ENCODE measurements around the gene CDK2AP2. TPM values are rescaled to one million over a fixed set of nuclear protein-coding genes. Genes with fewer than 3 reads are reported as not detected.
"Not testable (repeated sequence)": the region's sequence is repeated elsewhere in the genome, so short reads cannot be mapped to it uniquely, and the experiment has no call there.

Gene CDK2AP2
- total and polyA plus RNA-seq, 2 donors, result 5.9 to 75.8 TPM

- WGBS, result 88% methylated on average over 59 of the region's 59 CpGs
- Histone ChIP-seq H3K36me3 (ENCODE audit: insufficient read depth) (peaks cover 5% of the 10 kb centered on the region), H3K4me3 (ENCODE audit: low read depth, low read length) (no peak overlapping the region), H3K4me1 (ENCODE audit: insufficient read depth) (no peaks in the 10 kb centered on the region), H3K27ac (ENCODE audit: low read depth) (no peak overlapping the region)
- no peak for DNase-seq (ENCODE audit: extremely low spot score)
These were observed 13.4 kb downstream of the CDK2AP2 start for GRCh38 chr11:67494371-67495233.

- no peak for DNase-seq (ENCODE audit: extremely low spot score)
- Histone ChIP-seq H3K4me1 (ENCODE audit: insufficient read depth) (no peaks in the 10 kb centered on the region), H3K36me3 (ENCODE audit: insufficient read depth) (peaks cover 5% of the 10 kb centered on the region), H3K4me3 (ENCODE audit: low read depth, low read length) (no peak overlapping the region), H3K27ac (ENCODE audit: low read depth) (no peak overlapping the region)
- 95% methylated on average over 65 of the region's 65 CpGs for WGBS
These were observed 14.2 kb downstream of the CDK2AP2 start for GRCh38 chr11:67493548-67494370.

GRCh38 chr11:67492801-67493547 lies 15.0 kb downstream of the CDK2AP2 start:
- WGBS, result 81% methylated on average over 46 of the region's 46 CpGs
- DNase-seq (ENCODE audit: extremely low spot score), result no peak
- Histone ChIP-seq H3K4me3 (ENCODE audit: low read depth, low read length) (no peak overlapping the region), H3K36me3 (ENCODE audit: insufficient read depth) (peaks cover 5% of the 10 kb centered on the region), H3K27ac (ENCODE audit: low read depth) (no peak overlapping the region), H3K4me1 (ENCODE audit: insufficient read depth) (no peaks in the 10 kb centered on the region)

- 82% methylated on average over 19 of the region's 19 CpGs for WGBS
These were observed 15.8 kb downstream of the CDK2AP2 start for GRCh38 chr11:67492069-67492727.

GRCh38 chr11:67491276-67492068 lies 16.5 kb downstream of the CDK2AP2 start:
- WGBS, result 82% methylated on average over 24 of the region's 24 CpGs
- H3K36me3 ChIP-seq (ENCODE audit: insufficient read depth), result peaks cover 5% of the 10 kb centered on the region

More at GRCh38 chr11:67492069-67492727, 15.8 kb downstream of the CDK2AP2 start:
- Histone ChIP-seq H3K36me3 (ENCODE audit: insufficient read depth) (peaks cover 5% of the 10 kb centered on the region), H3K4me3 (ENCODE audit: low read depth, low read length) (no peak overlapping the region), H3K4me1 (ENCODE audit: insufficient read depth) (no peaks in the 10 kb centered on the region), H3K27ac (ENCODE audit: low read depth) (no peak overlapping the region)
- DNase-seq (ENCODE audit: extremely low spot score), result no peak

GRCh38 chr11:67490727-67491065 lies 17.3 kb downstream of the CDK2AP2 start:
- Histone ChIP-seq H3K4me3 (ENCODE audit: low read depth, low read length) (no peak overlapping the region), H3K36me3 (ENCODE audit: insufficient read depth) (peaks cover 5% of the 10 kb centered on the region), H3K4me1 (ENCODE audit: insufficient read depth) (no peaks in the 10 kb centered on the region), H3K27ac (ENCODE audit: low read depth) (no peak overlapping the region)
- 78% methylated on average over 15 of the region's 15 CpGs for WGBS
- DNase-seq (ENCODE audit: extremely low spot score), result no peak

More at GRCh38 chr11:67491276-67492068, 16.5 kb downstream of the CDK2AP2 start:
- Histone ChIP-seq H3K4me3 (ENCODE audit: low read depth, low read length) (no peak overlapping the region), H3K27ac (ENCODE audit: low read depth) (no peak overlapping the region), H3K4me1 (ENCODE audit: insufficient read depth) (no peaks in the 10 kb centered on the region)
- DNase-seq (ENCODE audit: extremely low spot score), result no peak

- WGBS, result 86% methylated on average over 23 of the region's 23 CpGs
These were observed 17.9 kb downstream of the CDK2AP2 start for GRCh38 chr11:67489885-67490726.

GRCh38 chr11:67489203-67489884 lies 18.6 kb downstream of the CDK2AP2 start:
- Histone ChIP-seq H3K36me3 (ENCODE audit: insufficient read depth) (peaks cover 5% of the 10 kb centered on the region), H3K4me1 (ENCODE audit: insufficient read depth) (no peaks in the 10 kb centered on the region), H3K27ac (ENCODE audit: low read depth) (no peak overlapping the region), H3K4me3 (ENCODE audit: low read depth, low read length) (no peak overlapping the region)
- no peak for DNase-seq (ENCODE audit: extremely low spot score)
- 88% methylated on average over 25 of the region's 25 CpGs for WGBS

More at GRCh38 chr11:67489885-67490726, 17.9 kb downstream of the CDK2AP2 start:
- H3K36me3 ChIP-seq (ENCODE audit: insufficient read depth), result peaks cover 5% of the 10 kb centered on the region
- no peaks in the 10 kb centered on the region for H3K4me1 ChIP-seq (ENCODE audit: insufficient read depth)
- H3K4me3 ChIP-seq (ENCODE audit: low read depth, low read length), result no peak overlapping the region
- no peak for DNase-seq (ENCODE audit: extremely low spot score)
- H3K27ac ChIP-seq (ENCODE audit: low read depth), result no peak overlapping the region

GRCh38 chr11:67486481-67487195 lies 21.3 kb downstream of the CDK2AP2 start:
- no peaks in the 10 kb centered on the region for H3K36me3 ChIP-seq (ENCODE audit: insufficient read depth)
- DNase-seq (ENCODE audit: extremely low spot score), result no peak
- 88% methylated on average over 20 of the region's 20 CpGs for WGBS
- no peaks in the 10 kb centered on the region for H3K4me1 ChIP-seq (ENCODE audit: insufficient read depth)
- no peak overlapping the region for H3K27ac ChIP-seq (ENCODE audit: low read depth)
- no peak overlapping the region for H3K4me3 ChIP-seq (ENCODE audit: low read depth, low read length)

- not testable (repeated sequence) for H3K27ac ChIP-seq (ENCODE audit: low read depth); H3K36me3 ChIP-seq (ENCODE audit: insufficient read depth); DNase-seq (ENCODE audit: extremely low spot score); H3K4me3 ChIP-seq (ENCODE audit: low read depth, low read length); H3K4me1 ChIP-seq (ENCODE audit: insufficient read depth)
- WGBS, result 80% methylated on average over 7 of the region's 7 CpGs
These were observed 22.0 kb downstream of the CDK2AP2 start for GRCh38 chr11:67485873-67486361.

- no peaks in the 10 kb centered on the region for H3K4me1 ChIP-seq (ENCODE audit: insufficient read depth)
- H3K27ac ChIP-seq (ENCODE audit: low read depth), result no peak overlapping the region
- H3K4me3 ChIP-seq (ENCODE audit: low read depth, low read length), result no peak overlapping the region
- 70% methylated on average over 11 of the region's 11 CpGs for WGBS
- H3K36me3 ChIP-seq (ENCODE audit: insufficient read depth), result no peaks in the 10 kb centered on the region
- DNase-seq (ENCODE audit: extremely low spot score), result no peak
These were observed 23.1 kb downstream of the CDK2AP2 start for GRCh38 chr11:67484847-67485311.

All from urinary bladder (tissue), 4 donors.